ENCODE results near the gene AVP. TPM values are rescaled to one million over a fixed set of nuclear protein-coding genes. Genes with fewer than 3 reads are reported as not detected.
"Not testable (repeated sequence)": the region's sequence is repeated elsewhere in the genome, so short reads cannot be mapped to it uniquely, and the experiment has no call there.

The AVP gene
- total RNA-seq, 1 donor from 2014 or later: not detected

GRCh38 chr20:3082955-3083952 is 1.3 kb downstream of the AVP start:
- no peak for DNase-seq

DNA sequence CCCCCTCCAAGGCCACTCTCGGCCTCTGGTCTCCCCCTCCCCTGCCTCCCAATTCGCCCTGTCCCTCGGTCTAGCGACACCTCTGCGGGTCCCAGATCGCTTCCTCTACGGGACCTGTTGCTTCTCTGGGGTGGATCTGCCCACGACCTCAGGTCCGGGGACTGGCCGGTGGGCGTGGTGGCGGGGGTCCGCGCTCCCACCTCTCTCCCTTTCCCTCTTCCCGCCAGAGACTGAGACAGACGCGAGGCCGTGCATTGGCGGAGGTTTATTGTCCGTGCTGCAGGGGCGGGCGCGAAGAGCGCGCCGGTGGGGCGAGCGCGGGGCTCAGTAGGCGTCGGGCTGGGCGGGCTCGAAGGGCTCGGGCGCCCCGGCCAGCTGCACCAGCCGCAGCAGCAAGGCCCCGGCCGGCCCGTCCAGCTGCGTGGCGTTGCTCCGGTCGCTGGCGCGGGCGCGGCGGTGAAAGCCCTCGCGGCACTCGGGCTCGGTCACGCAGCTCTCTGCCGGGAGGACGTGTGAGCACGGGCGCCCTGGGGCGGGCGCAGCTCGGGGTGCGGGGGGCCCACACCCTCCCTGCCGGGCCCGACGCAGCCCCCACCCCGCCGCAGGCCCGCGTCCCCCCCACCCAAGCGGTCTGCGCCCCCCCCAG is 2.1 kb downstream of the AVP start:
- no peak for DNase-seq

DNA sequence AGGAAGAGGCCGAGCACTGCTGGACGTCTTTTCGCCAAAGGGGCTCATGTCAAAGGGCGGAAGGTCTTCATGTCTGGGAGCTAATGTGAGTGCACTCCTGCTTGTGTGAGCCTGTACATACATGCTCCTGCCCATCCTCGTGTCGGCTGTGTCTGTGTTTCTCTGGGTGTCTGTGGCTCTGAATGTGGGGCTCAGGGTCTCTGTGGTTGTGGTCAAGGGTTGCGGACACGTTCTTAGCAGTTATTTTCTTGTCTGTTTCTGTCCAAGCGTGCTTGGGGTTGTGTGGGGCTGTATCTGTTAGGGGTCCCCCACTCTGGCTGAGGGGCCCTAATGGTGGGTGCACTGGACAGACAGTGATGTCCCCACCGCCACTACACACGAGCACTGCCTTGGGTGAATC is 2.9 kb downstream of the AVP start:
- DNase-seq: no peak

DNA sequence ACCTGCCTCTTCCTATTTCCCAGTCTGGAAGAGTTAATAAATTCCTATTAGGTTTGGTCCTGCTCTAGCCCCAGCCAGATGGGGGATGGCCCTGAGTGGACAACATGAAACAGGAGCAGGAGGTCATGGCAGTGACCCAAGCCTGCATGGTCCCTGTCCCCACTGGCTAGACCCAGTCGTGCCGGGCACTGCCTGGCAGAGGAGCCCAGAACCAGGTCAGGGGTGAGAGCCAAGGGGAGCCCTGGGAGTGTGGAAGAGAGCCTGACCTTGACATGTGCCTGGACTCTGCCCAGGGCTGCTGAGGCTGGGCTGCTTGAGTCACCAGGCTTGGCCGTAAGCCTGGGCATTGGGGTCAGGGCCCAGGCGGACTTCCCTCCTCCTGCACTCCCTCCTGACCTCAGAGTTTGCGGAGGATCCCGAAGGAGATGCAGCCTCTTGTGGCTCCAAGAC is 3.6 kb downstream of the AVP start:
- DNase-seq: no peak

DNA sequence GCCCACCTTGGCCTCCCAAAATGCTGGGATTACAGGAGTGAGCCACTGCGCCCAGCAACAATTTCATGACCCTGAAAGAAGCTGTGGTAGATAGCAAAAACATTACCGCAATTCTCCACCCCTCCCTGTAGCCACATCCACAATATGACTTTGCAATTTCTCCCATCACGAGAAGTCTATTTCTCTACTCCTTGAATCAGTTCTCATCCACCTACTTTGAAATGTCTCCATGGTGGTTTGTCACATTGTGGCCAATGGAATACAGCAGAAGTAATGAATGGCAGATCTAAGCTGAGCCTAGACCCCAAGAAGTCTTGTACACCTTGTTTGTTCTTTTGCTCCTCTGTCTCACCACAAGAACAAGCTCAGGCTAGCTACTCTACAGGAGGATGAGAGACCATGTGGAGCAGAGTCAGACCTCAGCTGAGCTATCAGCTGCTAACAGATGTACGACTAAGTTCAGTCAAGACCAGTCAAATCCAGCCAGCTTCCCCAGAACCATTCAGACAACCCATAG is 6.8 kb downstream of the AVP start:
- no peak for DNase-seq

DNA sequence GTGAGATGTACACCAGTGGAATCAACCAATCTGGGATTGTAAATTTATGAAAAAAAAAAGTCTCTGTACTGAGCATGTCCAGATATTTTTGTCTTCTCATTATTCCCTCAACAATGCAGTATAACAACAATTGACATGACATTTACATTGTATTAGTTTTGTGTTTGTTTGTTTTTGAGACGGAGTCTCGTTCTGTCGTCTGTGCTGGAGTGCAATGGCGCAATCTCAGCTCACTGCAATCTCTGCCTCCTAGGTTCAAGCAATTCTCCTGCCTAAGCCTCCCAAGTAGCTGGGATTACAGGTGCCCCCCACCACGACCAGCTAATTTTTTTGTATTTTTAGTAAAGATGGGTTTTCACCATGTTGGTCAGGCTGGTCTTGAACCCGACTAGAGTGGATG is 9.2 kb downstream of the AVP start:
- DNase-seq: not testable (repeated sequence)

DNA sequence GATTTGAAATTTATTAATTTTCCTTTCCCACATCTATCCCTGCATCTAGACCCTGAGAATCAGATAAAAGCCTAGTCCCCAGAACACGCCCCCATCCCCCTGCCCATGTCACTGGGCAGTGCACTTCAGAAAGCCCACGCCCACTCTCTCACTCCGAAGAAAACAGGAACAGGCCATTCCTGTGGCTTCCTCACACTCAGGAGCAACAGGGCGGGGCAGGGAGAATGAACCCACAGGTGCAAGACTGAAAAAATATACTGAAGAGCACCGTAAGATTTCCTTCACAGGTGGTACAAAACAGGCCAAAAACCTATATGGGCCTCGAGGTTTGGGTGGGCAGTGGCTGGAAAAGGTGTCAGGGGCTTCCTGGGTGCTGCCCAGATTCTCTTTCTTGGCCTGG is 9.7 kb downstream of the AVP start:
- DNase-seq: no peak

- not testable (repeated sequence) for DNase-seq
These were observed 11.3 kb downstream of the AVP start for GRCh38 chr20:3073251-3073643.

- no peak for DNase-seq
These were observed 11.8 kb downstream of the AVP start for GRCh38 chr20:3072530-3073250.

- DNase-seq: peak; percentile 37
These were observed 12.7 kb downstream of the AVP start, which contains the start of gene OXT for GRCh38 chr20:3071610-3072529. OXT (plus strand) TSS chr20:3071620; CDS start chr20:3071656, 36 bp downstream.

GRCh38 chr20:3071266-3071609 is 13.3 kb downstream of the AVP start:
- DNase-seq: no peak

GRCh38 chr20:3070725-3071124 is 13.8 kb downstream of the AVP start:
- no peak for DNase-seq

- no peak for DNase-seq
These were observed 15.3 kb downstream of the AVP start for GRCh38 chr20:3068986-3069900.

DNA sequence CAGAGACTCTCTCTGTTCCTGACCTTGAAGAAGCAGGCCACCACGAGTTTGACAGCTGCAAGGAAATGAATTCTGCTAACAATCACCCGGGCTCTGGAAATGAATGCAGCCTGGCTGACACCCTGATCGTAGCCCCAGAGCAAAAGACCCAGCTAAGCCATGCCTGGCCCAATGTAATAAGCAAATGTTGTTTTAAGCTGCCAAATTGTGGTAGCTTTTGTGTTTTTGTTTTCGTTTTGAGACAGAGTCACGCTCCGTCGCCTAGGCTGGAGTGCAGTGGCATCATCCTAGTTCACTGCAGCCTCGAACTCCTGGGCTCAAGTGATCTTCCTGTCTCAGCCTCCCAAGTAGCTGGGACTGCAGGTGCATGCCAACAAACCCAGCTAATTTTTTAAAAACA is 16.4 kb downstream of the AVP start:
- DNase-seq: no peak

- no peak for DNase-seq
These were observed 17.1 kb downstream of the AVP start for GRCh38 chr20:3067139-3068014.

- not testable (repeated sequence) for DNase-seq
These were observed 20.4 kb downstream of the AVP start for GRCh38 chr20:3064119-3064518.

- no peak for DNase-seq
These were observed 25.0 kb downstream of the AVP start for GRCh38 chr20:3059489-3059888.

GRCh38 chr20:3051385-3052019 is 33.0 kb downstream of the AVP start:
- no peak for DNase-seq
